ENCODE measurements around the gene CRYBG1.

GRCh38 chr6:106614166-106614565, 253.6 kb downstream of the CRYBG1 start:
- TF ChIP-seq ZNF217 (IDR thresholded peaks at IDR 0.05) (no peak), BCLAF1 (IDR thresholded peaks at IDR 0.05) (no peak), RAD21 (IDR thresholded peaks at IDR 0.05; ENCODE audit: insufficient read depth, low read depth, low read length) (no peak)
